Measurements from ENCODE around the gene SUN3.

Gene SUN3

DNA sequence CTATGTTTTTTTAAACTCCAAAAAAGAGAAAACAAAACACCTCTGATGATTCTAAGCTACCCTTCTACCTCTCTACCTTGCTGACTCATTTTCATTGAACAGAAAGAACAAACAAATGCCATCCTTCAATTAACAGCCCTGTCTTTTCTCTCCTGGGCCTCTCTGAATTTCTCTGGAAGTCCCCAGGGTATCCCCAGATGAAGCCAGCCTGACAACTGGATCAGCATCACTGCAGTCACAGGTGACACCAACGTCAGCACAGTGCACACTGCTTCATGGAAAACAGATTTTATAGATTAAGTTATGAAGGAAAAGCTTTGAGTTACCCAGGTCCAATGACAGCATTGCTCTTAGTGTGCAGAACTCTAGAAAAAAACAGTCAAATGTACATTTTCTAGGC lies 55.2 kb downstream of the SUN3 start:
- no peak for DNase-seq

DNA sequence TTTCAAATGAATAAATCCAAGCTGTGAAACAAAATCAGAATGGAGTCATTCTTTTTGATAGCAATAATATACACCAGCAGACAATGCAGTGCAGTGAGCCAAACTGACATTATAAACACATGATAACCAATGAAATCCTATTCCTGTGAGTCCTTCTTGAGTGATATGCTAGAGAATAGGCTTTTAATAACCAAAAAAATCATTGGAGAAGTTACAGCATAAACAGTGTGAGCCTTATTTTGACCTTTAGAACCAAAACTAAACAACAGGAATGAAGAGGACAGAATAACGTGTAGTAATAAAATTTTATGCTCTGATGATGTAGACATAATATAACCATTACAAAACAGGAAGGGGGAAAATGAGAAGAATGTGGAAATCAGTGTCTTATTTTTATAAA lies 58.1 kb downstream of the SUN3 start:
- no peak for DNase-seq

DNA sequence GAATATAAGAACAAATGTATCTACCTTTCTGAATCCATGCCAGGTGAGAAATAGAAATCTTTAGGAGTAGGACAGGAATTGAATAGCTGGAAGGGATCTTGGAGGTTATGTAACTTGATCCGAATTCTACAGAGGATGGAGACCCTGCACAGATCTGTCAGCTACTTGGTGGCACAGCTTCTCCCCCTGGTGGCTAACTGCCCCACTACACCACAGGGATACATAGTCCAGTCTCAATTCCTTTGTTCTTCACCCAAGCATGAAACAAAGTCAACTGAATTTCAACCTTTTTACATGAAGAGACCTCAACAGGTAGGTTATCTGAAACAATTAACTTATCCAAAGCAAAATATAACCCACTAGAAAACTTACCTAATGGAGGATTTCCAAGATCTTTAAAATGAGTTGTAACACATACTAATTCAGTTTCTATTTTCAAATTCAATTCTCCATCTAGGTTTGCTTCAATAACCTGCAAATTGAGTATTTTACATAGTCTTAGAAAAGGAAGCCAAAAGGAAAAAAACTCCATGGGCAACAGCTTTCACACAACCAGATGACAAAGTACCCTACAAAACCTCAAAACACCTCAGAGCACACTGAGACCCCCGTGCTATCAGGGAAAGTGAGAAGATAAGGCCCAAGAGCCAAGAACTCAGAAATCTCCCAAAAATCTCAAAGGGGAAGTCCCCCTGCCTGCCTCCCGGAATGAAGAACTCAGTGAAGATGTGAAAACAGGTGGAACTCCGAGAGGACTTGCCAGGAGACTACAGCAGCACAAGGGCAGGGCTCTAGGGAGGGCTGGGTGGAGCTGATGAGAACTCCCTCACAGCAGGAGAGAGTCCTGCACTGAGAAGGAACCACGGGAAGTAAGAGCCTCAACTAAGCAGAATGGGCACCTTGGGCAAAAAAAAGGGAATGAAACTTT lies 59.8 kb downstream of the SUN3 start:
- DNase-seq: peak; percentile 43

DNA sequence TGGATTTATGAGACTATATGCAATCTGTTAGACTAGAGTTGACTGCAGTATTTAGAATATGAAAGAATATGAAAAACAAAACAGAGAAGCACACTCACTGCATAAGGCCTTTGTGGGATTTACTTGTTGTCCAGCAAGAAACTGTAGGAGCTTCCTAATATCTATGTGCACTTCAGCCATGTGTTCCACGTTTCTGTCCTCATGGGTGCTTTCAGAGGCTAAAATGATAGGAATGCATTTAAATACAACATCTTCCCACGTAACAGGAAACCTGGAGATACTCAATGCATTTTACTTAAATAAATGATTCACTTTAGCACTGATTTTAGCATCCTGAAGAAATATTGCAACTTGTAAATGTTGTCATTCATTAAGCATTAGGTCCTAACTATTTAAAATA lies 61.2 kb downstream of the SUN3 start:
- no peak for DNase-seq

DNA sequence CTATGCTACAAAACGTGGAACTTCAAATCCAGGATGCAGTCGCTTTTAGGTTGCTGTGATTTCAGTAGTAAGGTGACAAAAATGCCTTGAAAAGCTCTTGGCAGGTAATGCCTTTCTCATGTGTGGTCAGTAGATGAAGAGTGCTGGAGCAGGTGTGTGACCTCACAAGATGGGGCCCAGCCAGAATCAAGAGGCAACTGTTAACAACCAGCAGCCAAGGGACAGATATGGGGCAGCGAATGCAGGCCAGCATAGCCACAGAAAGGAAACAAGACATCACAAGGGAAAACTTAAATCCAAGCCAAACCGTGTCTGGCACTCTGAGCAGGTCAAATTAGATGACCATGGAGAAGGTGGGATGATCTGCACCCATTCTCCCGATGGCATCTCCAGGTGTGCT lies 61.8 kb downstream of the SUN3 start:
- no peak for DNase-seq

DNA sequence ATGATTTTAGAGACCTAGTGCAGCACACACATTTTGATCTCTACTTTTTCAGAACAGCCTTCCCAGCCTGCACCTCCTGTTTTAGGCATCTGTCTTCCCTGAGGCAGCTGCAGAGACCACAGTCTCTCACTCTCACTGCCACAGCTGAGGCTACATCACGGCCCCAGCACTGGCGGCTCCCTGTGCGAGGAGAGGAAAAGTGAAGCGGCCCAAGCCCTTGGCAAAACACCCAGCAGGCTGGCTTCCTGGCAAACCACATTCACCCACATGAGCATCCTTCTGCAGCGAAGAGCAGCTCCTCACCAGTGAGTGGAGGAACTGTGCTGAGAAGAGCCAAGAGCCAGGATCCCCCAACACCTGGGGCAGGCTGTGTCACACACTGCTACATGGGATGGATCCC lies 63.5 kb downstream of the SUN3 start:
- no peak for DNase-seq

DNA sequence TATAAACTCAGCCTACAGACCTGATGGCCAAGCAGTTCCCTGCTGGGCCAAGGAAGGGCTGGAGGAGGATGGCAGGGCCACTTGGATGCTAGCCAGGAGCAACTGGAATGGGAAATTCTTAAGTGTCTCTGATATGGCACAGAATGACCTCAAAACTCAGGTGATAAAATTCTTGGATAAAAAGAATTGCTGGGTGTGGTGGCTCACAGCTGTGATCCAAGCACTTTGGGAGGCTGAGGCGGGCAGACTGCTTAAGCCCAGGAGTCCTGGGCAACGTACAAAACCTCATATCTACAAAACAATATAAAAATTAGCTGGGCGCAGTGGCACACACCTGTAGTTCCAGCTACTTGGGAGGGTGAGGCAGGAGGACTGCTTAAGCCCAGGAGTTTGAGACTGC lies 66.6 kb downstream of the SUN3 start:
- DNase-seq: no peak

DNA sequence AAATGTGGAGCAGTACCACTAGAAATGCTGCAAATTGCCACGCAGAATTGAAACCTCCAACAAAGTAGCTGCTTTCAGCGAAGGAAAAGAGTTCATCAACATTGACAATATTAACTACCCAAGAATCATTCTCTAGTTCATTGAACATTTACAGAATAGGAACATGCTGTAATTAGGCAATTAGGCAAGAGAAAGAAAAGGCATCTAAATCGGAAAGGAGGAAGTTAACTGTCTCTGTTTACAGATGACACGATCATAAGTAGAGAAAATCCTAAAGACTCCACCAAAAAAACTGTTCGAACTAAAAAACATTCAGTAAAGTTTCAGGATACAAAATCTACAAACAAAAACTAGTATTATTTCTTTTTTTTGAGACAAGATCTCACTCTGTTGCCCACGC lies 71.8 kb downstream of the SUN3 start:
- no peak for DNase-seq

DNA sequence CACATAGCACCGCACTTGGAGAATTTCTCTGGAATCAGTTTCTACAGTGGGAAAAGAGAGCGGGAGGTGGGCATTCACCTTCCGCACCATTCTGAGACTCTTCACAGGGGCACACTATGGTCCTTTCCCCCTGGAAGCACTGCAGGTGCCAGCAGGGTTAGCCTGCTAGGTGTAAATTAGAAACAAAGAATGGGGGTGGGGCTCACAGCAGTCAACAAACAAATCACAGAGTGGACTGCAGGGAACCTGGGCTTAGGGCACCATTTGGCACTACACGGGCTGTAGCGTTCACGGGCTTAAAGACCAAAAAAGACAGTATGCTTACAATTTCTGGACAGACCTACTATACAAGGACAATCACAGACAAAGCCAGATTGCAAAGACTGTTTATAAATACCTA lies 72.7 kb downstream of the SUN3 start:
- no peak for DNase-seq

DNA sequence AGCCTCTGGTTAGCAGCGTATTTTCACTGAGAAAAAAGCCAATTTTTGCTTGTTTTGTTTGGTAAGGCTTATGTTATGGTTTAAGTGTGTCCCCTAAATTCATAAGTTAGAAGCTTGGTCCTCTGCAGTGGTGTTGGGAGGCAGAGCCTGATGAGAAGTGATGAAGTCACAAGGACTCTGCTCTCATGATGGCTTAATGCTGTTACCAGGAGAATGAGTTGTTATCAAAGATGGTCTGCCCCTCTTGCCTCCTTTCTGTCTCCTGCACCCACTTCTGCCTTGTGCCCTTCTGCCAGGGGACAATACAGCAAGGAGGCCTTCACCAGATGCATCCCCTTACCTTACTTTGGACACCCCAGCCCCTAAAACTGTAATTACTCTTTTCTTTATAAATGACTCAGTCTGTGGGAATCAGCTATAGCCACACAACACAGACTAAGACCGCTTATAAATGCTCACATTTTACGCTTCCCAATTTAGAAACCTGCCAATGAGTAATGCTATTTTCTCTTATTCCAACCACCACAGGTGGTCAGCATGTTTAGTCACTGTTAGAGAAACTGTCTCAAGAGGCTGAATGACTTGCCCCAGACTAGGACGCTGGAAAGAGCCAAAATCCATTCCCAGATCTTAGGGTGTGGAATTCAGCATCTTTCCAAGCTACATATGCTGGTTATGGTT lies 74.5 kb downstream of the SUN3 start:
- no peak for DNase-seq

DNA sequence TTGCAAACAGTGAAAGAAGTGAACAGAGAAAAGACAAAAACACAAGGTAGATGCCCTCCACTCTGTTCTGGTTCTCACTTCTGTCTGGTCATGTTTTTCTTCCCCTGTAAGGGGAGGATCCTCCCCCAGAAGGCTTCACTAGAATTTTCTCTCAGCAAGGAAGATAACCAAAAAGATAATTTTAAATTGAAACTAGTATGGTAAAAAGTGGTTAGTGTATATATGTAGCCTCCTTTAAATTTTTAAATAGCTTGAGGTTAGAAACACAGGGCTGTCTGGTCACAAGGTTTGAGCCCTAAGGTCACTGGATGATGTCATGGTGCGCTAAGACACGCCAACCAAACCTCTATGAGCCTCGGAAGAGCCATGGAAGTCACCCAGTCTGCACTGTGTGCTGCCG lies 75.1 kb downstream of the SUN3 start:
- no peak for DNase-seq

DNA sequence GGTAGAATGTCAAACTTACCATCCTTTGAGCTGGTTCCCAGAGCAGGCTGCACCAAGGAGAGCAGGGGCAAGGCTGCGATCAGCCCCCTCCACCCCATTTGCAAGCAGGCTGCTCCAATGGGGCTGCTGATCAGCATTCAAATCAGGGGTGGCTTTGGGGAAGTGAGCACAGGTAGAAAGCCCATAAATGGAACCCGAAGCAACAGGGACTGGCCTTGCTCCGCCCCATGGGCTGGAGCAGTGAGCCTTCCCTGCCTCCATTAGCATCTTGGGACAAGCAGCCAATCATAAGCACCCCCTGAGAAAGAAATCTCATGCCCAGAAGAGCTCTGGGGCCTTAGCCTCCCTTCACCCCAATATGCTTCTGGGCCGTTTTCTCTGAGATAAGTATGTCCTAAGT lies 76.7 kb downstream of the SUN3 start:
- DNase-seq: no peak

DNA sequence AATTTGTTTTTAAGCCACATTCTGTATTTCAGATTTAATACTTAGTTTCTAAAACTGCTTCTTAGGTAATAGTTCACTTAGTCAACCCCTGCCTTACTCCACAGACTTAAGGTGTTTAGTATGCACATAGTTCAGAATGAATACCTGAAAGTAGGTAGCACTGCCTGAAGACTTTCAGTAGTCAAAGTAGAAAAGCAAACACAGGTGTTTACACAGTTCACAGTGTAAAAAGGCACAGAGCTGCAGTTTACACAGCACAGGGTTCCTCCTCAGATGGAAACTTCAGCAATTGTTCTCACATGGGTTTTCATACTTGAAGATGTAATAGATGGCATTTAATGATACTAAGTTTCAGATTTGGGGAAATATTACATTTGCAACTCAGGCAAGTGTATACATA lies 77.5 kb downstream of the SUN3 start:
- DNase-seq: no peak

DNA sequence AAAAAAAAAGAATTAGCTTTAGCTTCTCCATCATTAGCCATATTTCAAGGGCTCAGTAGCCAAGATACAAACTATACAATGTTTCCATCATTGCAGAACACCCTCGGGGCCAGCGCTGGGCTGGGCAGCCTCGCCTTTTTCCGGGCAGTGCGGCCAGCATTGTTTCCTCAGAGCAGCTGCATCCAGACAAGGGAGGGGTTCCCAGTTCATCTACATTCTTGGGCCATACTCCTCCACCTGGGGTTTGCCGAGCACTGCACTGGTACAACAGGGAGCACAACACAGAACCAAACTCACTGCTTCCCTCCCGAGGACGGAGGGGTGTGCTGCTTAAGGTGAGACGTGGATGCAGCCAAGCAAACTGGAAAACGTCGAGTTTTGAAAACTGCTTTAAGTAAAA lies 78.2 kb downstream of the SUN3 start:
- no peak for DNase-seq

DNA sequence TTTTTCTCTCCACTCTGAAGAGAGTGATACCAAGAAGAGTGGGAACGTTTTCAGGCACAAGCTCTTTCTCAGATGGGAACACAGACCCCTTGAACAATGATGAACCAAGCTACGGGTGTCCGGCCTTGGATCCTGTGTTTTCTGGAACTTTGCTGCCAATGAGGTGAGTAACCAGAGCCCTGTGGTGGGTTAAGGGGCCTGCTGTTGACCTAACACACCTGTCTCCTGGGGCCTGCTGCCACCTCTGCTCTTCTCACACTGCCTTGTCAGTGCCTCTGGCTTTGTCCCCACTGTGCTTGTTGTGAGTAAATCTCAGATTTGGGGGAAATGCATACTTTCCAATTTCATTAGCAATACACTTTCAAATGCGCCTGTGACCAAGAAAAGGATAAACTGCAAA lies 79.2 kb downstream of the SUN3 start:
- no peak for DNase-seq

DNA sequence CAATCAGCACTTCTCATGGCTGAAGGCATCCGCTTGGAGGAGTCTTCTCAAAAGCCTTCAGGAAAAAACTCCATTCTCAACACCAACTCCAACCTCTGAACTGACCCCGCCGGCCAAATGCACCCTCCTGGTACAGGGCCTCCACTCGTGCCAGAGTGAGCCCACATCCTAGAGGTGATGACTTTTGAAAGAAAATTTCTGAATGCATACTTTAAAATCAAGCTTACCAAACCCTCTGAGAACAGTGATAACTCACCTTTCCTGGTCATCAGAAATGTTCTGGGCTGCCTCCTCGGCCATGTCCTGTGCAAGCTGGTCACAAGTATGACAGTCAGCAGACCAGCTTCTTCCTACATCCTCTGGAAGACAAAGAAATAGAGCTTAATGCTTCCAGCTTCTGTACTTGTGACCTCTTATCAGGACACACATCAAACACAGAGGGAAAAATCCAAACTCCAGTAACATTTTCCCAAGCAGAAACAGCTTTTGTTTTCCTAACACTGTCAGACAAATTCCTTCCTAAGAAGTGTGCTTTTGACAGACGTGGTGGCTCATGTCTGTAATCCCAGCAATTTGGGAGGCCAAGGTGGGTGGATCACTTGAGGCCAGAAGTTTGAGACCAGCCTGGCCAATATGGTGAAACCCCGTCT lies 80.6 kb downstream of the SUN3 start, which contains the start of gene PKD1L1:
Gene PKD1L1, minus strand, starts transcription at position 326 of the 650 bp plus-strand sequence. Its CDS starts 26 bp downstream, at position 300.
- DNase-seq: no peak

DNA sequence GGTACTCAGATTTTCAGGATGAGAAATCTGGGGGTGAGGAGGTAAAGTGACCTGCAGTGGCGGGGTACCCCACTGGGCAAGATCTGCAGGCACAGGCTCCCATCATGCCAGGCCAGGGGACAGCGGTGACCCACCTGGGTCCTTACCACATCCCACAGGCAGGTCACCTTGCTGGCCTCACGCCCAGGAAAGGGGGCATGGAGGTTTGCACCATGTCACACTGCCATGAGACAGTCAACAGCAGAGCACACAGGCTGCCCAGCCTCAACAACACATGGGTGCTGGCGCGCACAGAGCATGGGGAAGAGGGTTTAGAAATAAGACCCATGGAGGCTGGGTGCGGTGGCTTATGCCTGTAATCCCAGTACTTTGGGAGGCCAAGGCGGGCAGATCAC lies 81.6 kb downstream of the SUN3 start:
- no peak for DNase-seq

DNA sequence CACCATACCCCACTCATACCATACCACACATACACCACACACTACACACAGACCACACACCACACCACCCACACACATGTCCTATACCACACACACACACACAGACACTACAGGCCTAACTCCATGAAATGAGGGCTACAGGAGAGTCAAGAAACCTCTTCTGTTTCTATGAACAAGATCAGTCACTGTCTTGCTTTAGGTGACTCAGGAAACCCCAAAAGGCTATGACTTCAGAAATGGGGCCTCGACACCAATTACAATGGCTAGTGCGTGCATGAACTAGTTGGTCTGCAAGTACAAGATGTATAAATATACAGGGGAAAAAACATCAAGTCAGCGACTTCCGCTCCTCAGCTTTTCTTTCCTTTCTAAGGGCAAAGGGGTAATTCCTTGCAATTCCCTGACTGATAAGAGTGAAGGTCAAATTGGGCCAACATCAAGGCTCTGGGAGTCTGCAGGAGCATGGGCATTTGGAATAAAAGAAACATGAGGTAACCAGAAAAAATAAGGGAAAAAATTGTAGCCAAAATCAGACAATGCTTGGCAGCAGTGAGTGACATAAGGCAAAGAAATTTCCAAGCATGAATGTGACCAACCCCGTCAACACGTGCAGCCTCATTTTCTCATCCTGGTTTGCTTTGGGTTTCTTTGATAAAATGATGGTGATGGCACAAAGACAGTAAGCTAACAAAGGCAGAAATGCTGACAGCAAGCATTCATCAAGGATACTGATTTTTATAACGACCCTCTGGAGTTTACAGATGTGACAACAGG lies 82.1 kb downstream of the SUN3 start:
- no peak for DNase-seq

DNA sequence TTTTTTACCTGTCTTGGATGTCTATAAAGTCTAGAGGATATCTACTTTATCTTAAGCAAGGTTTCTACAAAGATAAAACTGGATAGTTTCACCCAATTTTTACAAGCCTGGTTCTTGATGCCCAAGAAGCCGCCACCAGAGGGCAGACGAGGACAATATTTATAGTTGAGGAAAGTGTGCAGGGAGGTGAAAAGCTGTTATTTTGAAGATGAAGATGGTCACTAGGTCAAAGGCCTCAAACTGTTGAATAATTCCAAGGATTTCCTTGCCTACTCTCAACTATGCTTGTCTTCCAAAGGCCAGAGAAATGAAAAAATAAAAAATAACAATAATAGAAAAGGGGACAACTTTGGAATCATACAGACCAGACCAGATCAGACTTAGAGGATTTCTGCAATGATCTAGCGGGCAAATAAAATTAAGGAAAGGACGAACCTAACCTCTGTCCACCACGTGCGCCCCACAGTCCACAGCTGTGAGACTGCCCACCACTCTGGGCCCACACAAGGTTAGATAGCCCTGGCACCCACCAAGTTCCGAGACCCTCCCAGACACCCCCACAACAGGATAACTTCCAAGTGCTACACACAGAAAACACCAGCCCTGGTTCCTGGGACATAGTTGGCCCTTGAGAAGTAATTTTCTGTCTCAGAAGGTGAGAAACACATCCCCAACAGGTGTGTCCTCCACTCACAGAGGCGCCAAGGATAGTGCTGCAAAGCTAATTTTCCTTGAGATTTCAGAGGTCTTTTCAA lies 83.5 kb downstream of the SUN3 start:
- peak; percentile 34 for DNase-seq

DNA sequence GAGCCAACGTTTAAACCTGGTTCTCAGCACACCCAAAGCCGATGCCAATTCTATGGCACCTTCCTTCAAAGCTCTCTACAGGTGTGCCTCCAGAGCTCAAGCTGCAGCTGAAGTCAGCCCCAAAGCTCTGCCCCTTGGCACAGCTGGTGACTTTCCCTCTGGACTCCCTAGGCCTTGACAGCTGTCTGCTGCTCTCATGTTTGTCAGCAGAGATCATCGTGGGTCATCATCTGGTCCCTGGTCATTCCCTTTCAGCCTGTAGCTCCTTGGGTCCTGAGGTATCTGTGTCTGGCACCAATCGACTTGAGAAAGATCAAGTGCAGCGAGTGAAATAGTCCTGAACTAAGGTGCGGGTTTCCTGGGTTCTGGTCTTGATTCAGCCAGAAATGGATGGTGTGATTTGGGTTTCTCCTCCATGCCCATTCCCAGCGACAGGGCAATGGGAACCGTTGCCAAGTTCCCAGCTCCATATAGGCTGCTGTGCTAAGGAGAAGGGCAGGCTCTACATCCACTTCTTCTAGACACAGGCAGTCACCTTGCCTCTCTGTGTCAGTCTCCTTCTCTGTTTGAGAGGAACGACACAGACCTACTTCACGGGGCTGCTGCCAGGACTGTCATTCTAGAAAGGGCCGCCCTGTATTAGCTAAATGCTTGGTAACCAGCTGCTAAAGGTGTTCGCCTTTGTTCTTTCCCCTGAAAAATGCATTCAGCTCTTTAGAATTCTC lies 84.2 kb downstream of the SUN3 start:
- DNase-seq: no peak

DNA sequence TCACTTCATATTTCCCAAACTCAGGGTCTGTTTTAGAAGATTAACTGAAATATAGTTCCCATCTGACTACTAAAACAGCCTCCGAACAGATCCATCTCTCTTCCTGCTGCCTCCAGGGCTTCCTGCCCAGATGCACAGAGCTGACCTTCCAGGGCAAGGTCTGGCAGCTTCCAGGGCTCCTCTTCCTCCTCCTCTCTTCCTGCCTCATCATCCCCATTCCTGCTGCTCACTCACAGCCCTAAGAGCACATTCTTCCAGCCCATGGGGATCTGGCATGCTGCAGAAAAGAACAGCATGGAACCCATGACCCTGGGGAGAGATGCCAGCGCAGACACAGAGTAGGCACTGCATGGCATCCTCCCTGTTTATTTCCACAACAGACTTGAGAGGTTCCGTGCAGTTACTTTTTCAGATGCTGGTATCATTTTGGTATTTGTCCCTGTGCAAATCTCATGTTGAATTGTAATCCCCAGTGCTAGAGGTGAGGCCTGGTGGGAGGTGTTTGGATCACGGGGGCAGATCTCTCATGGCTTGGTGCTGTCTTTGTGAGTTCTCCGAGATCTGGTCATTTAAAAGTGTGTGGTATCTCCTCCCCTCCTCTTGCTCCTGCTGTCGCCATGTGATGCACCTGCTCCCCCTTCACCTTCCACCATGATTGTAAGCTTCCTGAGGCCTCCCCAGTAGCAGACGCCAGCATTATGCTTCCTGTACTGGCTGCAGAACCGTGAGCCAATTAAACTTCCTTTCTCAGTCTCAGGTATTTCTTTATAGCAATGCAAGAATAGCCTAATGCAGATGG lies 85.0 kb downstream of the SUN3 start:
- DNase-seq: no peak

Data from NCI-H1105 (cell line).